22Rv1 (cell line): ENCODE measurements around the gene GAK.

Experiments used
- H3K27ac ChIP-seq: fragments of 450-650 bp; 2 replicates; pipeline ENCODE4 v1.5.1; 2017
- ZFX ChIP-seq: fragments of 450-650 bp; IDR thresholded peaks from 2 replicates; pipeline ENCODE4 v1.6.1; 2017; ENCODE audit warnings: antibody characterized with exemption, borderline replicate concordance
- TF ChIP-seq, protein P1 (sequence below): fragments of 450-650 bp; IDR thresholded peaks from 2 replicates; pipeline ENCODE4 v1.5.1; 2017; ENCODE audit warnings: mild to moderate bottlenecking

GAK gene

DNA sequence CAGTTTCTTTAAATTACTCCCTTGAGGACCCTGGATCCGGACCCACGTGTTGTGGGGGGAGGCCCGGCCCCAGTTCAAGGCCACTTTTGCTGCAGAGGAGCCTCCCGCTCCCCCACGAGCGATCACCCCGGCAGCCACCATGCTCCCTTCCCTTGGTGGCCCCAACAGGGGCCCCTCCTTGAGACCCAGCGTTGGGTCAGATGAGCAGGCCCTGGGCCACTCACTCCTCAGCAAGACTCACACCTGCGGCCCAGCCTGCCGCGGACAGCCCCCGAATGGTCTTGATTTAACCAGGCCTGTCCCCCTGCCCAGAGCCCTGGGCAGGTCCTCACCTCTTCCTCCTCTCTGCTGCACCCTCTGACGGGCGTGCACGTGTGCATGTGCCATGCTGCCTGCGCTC is 110.5 kb downstream of the GAK start:
- no peak overlapping the region for H3K27ac ChIP-seq
- TF ChIP-seq, protein P1, sequence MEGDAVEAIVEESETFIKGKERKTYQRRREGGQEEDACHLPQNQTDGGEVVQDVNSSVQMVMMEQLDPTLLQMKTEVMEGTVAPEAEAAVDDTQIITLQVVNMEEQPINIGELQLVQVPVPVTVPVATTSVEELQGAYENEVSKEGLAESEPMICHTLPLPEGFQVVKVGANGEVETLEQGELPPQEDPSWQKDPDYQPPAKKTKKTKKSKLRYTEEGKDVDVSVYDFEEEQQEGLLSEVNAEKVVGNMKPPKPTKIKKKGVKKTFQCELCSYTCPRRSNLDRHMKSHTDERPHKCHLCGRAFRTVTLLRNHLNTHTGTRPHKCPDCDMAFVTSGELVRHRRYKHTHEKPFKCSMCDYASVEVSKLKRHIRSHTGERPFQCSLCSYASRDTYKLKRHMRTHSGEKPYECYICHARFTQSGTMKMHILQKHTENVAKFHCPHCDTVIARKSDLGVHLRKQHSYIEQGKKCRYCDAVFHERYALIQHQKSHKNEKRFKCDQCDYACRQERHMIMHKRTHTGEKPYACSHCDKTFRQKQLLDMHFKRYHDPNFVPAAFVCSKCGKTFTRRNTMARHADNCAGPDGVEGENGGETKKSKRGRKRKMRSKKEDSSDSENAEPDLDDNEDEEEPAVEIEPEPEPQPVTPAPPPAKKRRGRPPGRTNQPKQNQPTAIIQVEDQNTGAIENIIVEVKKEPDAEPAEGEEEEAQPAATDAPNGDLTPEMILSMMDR = no peak
- TF ChIP-seq ZFX = no peak

DNA sequence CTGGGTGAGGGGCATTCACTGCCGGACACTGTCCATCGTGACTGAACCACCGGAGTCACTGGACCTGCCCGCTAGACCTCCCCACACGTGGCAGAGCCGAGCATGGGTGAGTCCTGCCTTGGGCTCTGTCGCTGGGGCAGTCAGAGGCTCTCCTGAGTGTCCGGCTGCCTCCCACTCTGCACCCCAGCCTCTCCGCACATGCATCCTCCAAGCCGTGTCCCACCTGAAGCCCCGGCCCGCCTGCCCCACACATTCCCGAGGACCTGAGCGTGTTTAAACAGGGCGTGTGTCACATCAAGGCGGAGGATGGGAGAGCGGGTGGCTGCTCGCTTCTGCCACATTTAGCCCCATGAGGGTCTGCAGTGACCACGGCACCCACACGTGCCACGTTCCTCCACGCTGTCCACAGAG is 110.9 kb downstream of the GAK start:
- no peak overlapping the region for H3K27ac ChIP-seq
- TF ChIP-seq ZFX = no peak
- TF ChIP-seq, protein P1 = no peak

DNA sequence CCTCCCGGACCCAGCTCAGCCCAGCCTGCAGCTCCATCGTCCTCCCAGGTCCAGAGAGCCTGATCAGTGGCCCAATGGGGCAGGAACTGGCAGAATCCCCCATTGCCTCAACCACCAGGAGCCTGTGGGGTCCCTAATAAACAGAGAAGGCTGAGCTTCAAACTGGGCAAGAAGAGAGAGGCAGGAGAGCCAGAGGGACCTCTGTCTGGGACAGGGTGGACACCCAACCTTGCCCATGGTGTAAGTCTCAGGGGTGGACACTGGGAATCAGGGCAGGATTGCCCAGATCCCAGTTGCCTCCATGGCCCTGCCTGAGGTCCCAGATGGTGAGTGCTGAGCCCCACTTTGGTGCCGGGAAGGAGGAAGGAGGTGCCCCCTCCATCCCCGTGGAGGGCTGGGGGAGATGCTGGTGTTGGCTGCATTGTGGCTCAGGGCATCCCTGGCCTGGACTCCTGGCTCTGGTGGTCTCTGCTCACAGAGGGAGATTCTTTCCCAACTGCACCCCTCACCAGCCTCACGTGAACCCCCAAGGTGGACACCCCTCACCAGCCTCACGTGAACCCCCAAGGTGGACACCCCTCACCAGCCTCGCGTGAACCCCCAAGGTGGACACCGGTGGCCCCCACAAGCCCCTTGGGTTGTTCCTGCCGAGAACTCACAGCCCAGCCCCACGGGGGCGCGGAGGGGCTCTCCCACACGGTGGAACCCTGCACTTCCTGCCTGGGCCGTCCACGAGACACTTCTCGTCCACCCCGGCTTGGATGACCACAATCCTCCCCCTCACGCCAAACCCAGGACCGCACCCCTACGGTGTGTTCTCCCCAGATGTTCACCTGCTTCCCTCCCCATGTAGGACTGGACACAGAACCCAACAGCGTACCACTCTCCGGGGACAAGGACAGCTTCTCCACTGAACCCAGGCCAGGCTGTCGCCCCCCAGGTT is 111.6 kb downstream of the GAK start:
- no peak overlapping the region for H3K27ac ChIP-seq
- TF ChIP-seq, protein P1 = no peak
- TF ChIP-seq ZFX = no peak

DNA sequence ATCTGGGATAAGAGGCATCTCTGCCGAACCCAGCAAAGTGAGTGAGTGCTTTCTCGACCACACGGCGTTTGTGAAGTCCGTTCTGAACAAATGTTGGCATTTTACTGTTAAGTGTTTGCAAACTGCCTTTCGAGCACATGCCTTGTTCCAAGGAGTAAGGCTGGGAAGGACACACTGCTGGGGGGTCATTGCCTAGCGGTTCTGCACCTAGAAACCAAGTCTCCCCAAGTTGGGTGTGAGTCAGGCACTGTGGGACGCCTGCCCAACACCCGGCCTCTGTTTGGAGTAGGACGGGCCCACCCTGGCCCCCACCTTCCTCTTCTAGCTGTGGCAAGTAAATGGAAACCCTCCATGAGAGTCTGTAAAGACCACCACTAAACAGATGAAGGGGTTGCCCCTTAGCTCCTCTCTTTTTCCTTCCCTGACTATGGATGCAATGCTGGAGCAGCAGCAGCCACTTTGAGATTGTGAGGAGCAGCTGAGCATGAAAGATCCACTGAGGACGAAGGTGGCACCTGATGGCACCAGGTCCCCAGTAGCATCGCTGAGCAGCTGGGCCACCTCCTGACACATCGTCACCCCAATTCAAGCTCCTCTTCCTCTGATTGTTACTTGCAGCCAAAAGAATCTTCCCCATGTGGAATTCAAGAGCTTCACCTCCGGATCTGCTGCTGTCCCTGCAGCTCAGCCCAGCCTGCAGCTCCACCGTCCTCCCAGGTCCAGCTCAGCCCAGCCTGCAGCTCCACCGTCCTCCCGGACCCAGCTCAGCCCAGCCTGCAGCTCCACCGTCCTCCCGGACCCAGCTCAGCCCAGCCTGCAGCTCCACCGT is 112.5 kb downstream of the GAK start:
- H3K27ac ChIP-seq = no peak overlapping the region
- TF ChIP-seq, protein P1 = no peak

DNA sequence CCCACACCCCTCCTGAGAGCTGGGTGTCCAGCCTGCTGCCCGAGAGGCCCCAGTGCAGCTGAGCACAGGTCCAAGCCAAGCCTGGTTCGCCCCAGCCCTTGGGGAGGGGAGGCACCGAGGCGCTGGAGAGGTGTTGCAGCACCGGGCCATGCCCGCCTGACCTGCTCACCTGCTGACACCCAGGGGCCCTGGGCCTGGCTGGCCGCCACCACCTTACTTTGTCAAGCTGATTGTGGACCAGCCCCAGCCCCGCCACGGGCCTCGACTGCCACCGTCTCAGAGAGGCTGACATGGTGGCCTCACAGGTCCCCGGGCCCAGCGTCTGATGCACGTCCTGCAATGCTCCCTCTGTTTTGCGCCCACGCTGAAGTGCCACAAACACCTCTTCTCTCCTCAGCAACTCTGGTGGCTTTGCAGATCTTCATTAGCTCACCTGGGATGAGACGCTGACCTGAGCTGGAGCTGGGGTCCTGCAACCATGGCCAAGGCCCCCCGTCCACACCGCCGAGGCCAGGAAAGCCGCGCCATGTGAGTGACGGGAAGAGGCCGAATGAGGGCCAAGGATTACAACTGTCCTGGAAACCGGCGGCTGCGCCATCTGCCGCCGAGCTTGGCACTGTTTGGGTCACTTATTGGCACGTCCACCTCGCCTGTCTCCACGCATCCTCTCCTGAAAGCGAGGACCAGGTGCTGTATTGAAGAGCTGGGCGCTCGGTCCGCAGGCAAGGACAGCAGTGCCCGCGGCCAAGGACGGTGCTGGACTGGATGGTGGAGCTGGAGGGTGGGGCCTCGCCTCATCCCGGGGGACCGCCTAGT is 113.8 kb downstream of the GAK start:
- H3K27ac ChIP-seq = no peak overlapping the region
- TF ChIP-seq, protein P1 = no peak
- TF ChIP-seq ZFX = no peak

DNA sequence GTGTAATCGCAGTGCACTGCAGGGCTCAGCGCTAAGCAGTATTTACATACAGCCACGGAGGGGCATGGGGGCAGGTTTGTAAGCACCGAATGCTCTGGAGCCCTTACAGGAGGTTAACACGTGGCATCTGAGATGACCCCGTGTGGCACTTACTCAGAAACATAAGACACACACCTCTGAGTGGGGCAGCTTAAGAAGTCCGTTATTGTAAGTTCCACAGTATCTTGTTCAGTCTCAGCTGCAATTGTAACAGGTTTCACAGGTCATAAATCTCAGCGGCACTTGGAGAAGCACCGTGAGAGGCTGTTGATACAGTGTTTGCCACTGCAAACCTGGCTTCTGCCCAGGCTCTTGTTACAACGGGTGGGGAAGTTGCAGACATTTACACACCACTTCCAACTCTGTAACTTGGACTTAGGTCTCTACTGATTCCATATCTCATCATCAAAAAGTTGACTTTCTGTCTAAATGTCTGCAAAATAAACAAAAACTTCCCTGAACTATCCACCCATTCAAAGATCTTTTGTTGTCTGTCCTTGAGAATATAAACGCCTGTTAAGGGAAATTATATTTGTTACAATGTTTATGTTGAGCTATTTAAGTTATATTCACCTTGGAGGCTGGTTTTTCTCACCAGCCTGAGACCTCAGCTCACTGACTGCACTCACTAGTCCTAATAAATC is 116.5 kb downstream of the GAK start:
- TF ChIP-seq, protein P1 = no peak
- TF ChIP-seq ZFX = no peak
- H3K27ac ChIP-seq = 0 out of 2 replicates have a peak overlapping the region, but pooled peaks have one; percentile 23
